HG02610 (cell line): ENCODE measurements around the gene NHERF2.
A peak's percentile ranks its signal among the peaks of the same experiment; 100 is the strongest.

ENCODE experiments used
- ATAC-seq: cut with Tn5 transposase; IDR thresholded peaks from one replicate; pipeline ENCODE4 v1.9.1; 2021; ENCODE audit warnings: mild to moderate bottlenecking, moderate library complexity; ENCODE audit not compliant: unreplicated experiment

The NHERF2 gene

GRCh38 chr16:2038382-2039231, 11.9 kb downstream of the NHERF2 start:
- no peak for ATAC-seq

DNA sequence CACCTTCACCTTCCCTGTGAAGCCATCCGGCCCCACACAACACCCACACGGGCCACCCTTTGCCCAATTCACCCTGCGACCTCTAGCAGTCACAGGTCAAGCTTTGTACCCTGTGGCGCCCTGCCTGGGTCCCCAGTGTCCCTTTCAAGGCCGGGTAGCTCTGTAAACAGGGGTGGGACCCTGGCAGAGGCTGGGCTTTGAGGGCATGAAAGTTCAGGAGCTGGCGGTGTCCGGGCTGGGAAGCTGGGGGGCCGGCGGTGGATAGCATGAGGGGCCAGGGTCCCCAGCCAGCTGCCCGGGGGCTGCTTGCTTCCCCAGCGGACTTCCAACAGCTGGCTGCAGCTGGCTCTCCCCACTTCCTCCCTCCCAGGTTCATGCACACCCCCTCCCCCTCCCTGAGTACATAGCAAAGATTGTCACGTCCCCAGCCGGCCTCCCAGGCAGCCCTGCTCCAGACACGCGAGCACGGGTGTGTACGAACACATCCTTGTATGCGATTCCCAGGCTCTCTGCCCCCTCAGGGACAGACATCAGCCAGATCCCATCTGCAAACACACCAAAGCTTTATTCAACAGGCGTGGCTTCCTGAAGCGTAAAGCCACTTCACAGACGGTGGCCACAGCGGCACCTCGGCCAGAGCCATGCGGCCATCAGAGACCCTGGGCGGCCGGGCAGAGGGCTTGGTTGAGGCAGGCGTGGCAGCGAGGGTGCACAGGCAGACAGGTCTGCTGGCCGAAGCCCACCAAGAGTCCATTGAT, 12.8 kb downstream of the NHERF2 start:
- no peak for ATAC-seq

DNA sequence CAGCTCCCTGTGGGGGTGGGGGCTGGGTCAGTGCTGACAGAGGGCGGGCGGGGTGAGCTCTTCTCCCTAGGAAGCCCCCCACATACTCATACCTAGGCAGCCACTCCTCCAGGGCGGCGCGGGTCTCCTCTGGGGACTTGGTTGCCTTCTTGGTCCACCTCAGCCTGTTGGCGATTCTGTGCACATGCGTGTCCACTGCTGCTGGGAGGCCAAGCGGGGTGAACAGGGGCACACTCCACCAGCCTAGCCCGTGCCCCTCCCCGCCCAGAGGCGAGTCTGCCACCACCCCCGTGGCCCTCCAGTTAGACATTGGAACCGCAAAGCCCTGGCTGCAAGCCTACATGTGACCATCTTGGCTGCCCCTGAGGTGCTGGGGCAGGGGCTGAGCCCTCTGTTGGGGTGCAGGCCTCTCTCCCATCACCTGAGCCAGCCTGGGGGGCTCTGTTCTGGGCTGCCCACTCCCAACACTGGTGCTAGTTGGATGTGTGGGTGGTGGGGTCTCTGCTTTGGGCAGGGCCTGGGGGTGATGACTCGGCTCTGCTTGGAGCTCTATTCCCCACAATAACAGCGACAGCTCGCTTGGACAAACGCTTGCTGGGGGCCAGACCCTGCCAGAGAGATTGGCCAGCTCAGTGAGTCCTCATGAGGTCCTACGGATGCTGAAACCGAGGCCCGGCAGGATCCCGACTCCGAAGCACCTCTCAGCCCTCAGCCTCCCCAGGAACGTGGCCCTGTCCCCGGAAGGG, 13.5 kb downstream of the NHERF2 start:
- no peak for ATAC-seq

- ATAC-seq: no peak
Observed at GRCh38 chr16:2040787-2041522, 14.3 kb downstream of the NHERF2 start.

GRCh38 chr16:2042171-2042985, 15.7 kb downstream of the NHERF2 start:
- no peak for ATAC-seq

- no peak for ATAC-seq
Observed at GRCh38 chr16:2042986-2043666, 16.4 kb downstream of the NHERF2 start.

DNA sequence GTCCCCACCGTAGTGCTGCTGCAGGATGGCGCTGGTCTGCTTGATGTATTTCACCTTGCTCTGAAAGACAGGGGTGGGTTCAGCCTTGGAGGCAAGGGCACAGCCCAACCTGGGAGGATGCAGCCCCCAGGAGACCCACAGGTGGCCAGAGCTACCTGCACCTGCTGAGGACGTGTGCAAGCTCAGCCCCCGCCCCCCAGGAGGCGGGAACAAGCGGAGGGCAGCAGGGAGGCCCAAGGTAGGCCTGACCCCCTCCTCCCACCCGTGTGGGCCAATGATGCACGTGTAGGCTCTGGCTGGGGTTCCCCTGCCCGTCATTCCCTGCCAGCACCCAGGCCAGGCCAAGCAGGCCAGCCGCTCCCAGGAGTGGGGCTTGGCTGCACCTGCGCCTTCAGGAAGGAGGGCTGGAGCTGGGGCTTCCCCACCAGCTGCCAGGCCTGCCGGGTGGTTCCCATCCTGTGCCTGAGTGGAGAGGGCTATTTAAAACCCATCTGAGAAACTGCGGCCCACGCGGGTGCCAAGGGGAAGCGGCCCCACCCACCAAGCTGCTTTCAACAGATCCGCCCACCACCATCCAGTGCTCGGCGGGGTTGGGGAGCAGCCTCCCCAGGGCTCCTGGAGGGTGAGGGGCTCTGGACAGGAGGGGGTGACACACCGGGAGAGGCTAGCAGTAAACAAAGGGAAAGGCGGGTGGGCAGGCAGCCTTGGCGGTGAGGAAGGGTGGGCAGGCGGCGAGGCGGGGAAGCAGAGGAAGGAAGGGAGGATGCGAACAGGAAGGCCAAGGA, 17.2 kb downstream of the NHERF2 start:
- no peak for ATAC-seq

DNA sequence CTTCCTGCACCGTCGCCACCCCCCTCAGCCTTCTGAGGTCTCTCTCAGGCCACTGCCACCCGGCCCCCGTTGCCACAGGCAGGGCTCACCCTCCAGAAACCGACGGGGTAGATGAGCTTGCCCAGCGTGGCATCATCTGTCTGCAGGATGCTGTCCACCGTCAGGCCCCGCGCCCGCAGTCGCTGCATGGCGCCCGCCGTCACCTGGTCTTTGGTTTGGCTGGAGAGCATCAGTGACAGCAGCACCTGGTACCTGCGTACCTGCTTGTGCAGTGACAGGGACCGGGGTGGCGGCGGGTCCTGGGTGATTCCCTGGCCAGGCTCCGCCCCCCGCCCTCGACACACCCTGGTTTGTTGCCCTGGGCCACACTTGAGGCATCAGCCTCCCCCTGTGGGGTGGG, 17.8 kb downstream of the NHERF2 start:
- ATAC-seq: no peak

- no peak for ATAC-seq
Observed at GRCh38 chr16:2045965-2046892, 19.5 kb downstream of the NHERF2 start.

- no peak for ATAC-seq
Observed at GRCh38 chr16:2046893-2047329, 20.2 kb downstream of the NHERF2 start.

DNA sequence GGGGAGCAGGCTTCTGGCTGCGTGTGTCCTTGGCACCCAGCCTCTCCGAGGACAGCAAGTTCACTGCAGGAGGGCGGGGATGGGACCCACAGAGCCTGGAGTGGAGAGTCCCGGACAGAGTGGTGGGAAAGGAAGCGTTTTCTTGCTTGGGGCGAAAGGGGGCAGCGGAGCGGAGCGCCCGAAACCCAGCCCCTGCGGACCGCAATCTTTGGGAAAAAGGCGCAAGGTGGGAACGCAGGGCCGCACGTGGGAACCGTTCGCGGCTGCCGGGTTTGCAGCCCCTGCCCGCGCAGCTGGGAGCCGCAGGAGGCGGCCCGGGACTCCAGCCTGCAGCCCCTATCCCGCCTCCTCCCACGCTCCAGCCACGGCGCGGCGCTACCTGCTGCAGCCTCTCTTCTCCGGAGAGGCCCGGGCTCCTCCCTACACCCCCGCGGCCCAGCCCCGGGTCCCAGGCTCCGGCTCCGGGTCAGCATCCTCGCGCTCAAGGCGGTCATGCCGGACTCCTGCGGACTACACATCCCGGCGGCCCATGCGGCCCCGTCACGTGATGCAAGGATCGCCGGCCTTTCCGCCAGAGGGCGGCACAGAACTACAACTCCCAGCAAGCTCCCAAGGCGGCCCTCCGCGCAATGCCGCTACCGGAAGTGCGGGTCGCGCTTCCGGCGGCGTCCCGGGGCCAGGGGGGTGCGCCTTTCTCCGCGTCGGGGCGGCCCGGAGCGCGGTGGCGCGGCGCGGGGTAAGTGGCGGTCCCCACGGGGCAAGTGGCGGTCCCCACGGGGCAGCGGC, 20.8 kb downstream of the NHERF2 start, which contains the start of the genes NTHL1 and TSC2:
TSS of gene NTHL1 (minus strand) at position 505 of the 786 bp plus-strand sequence. CDS start at position 494, 11 bp downstream.
TSS of gene TSC2 (plus strand) at position 656 of the 786 bp plus-strand sequence. CDS start 631 bp downstream, outside the sequence.
- peak; percentile 86 for ATAC-seq

DNA sequence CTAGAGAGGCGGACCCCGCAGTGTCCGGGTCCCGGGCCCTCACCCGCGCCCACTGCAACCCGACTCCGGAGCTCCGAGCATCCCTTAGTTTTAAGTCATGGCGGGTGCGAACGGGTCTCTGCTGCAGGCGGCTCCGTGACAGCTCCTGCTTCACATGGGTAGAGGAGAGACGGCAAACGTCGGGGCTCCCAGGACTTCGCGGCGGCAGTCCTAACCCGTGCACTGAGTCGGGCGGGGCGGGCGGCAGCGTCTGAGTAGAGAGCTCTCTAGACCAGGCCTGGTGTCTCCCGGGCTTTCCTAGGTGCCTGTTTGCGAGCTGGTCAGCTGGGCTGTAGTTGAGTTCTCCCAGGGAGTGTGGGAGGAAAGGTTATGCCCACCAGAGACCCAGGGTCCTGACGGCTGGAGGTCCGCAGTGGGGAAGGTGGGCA, 21.4 kb downstream of the NHERF2 start:
- ATAC-seq: no peak

GRCh38 chr16:2053211-2053610, 26.5 kb downstream of the NHERF2 start:
- no peak for ATAC-seq

GRCh38 chr16:2053897-2054296, 27.2 kb downstream of the NHERF2 start:
- no peak for ATAC-seq

DNA sequence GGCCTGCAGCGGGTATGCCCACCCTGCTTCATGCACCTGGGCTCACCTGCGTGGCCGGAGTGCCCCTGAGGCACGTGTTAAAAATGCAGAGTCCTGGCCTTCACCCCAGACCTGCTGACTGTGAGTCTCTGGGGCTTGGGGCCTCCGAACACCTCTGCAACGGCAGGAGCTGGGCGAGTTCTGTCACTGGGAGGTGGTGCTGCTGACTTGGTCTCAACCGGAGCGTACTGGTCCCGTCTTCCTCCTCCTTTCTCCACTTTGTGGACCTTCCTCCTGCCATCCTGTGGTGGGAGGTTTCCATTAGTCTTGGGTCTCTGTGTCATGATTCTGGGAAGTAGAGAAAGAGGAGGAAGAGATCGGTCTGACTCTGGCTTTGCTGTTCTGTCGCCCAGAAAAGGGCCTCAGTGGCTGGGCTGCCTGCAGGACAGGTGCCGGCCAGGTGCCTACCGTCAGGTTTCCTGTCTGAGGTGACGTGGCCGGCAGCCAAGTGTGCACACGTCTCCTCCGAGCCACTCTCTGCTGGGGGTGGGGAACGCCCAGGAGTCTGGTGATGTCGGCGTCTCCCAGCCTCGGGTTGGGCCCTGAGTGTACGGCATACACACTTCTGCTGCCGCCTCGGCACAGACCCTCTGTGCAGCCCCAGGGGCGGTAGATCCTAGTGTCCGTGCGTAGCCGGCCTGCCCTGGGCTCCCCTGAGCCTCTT, 28.0 kb downstream of the NHERF2 start:
- no peak for ATAC-seq

DNA sequence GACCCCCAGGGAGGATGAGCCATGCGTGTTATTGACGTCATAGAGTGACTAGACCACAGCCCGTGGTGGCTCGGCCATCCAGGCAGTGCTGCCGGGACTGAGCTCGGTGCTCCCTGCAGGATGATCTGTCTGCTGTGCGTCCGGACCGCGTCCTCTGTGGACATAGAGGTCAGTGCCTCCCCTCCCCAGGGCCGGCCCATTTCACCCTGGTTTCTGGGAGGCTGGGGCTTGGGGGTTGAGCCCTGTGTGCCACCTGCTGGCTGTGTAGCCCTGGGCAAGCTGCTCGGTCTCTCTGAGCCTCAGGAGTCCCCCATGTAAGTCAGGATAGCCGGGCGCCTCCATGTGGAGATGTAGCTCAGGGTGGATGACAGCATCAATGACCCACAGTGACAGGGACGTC, 29.4 kb downstream of the NHERF2 start:
- no peak for ATAC-seq
